HG03442 (cell line): Measurements from ENCODE around the gene NKD1.

Experiments
- ATAC-seq: cut with Tn5 transposase; IDR thresholded peaks from one replicate; pipeline ENCODE4 v1.9.1; 2021; ENCODE audit warnings: mild to moderate bottlenecking, moderate library complexity; ENCODE audit not compliant: unreplicated experiment

Gene NKD1

DNA sequence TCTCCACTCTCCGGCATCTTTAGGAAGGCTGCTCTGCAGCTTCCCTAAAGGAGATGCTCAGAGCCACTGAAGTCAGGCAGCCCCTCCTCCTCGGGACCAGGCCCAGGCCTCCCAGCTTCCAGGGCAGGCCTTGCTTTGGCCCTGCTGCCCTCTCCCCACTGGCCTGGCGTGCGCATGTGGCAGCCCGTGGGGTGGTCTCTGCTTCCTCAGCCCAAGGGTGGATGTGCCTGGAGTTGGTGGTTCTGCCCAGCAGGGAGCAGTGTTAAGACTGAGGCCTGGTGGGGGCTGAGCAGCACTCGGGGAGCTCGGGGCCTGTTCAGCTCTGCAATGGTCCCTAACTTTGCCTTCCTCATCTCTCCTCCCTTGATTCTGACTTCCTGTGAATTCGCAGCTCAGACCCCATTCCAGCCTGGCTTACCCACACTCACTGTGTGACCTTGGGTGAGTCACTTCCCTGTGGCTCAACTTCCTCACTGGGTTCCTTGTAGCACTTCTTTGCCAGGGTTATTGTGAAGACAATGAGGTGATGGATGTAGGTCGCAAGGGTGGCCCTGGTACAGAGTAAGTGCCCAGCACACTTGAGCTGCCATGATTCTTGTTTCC lies 63.2 kb downstream of the NKD1 start:
- no peak for ATAC-seq

DNA sequence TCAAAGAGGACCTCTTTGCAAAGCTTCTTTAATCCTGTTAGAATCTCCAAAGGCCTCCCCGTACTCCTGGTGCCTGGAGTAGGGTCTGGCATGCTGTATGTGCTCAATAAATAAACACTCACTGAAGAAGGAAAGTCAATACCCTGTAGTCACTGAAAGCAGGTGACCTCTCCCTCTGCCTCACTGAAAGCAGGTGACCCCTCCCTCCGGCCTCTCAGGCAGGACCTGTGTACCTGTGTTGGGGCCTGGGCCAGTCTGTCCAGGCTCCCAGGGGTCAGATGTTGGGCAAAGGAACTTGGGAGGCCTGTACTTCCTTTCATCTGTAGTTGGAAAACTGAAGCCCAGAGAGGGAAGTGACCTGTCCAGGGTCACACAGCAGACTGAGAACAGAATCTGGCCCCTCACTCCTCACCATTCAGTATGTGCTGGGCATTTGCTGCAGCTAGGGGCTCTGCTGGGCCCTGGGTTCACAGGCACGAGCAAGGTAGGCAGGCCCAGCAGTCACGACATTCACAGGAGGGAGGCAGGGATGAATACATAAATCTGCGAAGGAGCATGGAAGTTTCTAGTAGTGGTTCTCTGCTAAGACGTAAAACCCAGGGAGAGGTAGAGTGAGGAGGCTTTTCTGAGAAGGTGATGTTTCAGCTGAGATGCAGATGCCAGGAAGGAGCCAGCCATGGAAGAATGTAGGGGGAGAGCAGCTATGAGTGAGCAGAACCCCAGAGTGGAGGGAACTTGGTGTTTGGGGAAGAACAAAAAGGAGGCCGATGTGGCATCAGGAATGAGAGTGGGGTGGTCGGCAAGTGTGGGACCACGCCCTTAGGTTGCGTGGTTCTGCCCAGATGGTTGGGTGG lies 64.0 kb downstream of the NKD1 start:
- no peak for ATAC-seq

DNA sequence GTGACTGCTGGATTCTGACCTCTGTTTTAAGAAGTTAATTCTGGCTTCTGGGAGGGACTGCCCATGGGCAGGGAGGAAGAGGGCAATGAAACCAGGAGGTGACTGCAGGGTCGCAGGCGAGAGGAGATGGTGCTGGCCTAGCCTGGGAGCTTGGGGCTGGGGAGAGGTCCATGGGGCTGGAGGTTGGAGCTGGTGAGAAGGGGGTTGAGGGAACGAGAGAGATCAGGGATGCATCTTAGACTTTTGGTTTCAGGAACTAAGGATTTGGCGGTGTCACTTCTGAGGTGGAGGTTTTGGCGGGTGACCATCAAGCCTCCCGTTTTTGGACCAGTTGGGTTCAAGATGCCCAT lies 64.6 kb downstream of the NKD1 start:
- ATAC-seq: no peak

DNA sequence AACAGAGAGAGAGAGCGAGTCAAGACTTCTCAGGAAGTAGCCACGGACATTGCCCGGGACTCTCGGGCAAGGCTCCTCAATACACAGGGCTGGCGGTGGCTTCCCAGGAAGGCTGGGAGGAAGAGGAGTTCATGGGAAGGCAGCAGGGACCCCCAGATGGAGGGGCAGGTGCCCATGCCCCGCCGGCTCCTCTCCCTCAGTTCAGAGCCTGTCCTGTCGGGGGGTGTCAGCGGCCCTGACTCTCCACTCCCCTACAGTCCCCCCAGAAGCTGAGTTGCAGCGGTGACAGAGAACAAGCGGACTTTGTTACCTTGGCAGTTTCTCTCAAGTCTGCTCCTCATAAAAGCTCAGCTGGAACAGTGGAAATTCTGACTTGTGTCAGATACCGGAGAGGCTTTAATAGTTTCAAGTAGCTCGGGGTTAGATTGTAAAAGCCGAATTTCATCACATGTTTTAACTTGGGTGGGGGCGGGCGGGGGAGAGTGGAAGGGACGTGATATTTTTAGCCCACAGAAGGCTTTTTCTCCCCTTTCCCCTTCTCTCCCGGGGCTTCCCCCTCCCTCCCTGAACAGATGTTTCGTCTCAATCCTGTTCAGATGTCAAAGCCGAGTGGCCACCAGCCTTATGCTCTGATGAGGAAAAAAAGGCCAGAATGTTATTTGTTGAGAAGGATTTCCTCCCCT lies 65.2 kb downstream of the NKD1 start:
- no peak for ATAC-seq

DNA sequence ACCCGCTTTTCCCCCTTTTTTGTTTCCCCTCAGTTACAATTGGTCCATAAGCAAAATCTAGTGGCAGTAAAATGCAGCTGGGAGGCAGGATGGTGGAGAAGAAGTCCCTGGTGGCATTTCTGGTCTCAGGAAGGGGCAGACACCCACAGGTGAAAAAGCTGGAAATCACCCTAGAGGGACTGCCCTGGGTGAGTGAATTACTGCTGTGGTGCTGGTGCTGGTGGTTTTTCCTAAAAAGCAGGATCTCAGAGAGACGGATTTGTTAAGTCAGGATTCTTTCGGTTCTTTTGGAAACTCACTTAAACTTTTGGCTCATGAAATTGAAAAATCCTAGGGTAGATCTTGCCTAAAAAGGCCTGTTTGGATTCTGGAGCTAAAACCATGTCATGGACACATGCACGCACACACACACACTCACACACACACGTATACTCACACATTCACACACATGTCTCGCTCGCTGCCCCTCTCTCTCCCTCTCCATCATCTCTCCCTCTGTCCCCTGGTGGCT lies 65.8 kb downstream of the NKD1 start:
- no peak for ATAC-seq

DNA sequence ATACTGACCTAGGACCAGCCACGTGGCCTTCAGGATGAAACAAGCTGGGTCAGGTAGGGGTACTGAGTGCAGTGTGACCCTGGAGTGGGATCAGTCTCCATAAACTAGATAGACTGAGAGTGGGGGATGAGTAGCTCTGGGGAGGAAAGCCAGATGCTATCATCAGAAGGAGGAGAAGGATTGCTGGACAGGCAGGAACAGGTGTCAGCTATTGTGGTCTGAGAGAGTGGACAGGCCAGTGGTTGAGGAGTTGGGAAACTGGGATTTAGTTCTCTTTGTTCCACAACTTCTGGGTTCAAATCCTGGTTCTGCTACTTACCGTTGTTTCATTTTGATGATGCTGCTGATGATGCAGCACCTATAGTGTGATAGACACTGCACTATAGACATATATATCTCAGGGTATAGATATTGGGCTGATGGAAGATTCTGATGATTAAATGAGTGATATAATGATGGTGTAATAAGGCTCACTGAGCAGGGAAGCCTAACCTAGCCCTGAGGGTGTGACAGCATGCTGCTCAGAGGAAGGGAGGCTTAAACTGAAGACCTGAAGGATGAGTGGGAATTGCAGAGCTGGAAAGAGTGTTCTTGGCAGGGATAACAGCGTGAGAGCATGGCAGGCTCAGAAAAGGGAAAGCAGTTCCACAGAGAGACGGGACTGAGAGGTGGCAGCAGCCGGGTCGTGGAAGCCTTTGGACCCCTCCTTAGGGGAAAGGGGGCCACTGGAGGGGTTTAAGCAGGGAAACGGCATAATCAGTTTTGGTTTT lies 66.9 kb downstream of the NKD1 start:
- ATAC-seq: no peak

DNA sequence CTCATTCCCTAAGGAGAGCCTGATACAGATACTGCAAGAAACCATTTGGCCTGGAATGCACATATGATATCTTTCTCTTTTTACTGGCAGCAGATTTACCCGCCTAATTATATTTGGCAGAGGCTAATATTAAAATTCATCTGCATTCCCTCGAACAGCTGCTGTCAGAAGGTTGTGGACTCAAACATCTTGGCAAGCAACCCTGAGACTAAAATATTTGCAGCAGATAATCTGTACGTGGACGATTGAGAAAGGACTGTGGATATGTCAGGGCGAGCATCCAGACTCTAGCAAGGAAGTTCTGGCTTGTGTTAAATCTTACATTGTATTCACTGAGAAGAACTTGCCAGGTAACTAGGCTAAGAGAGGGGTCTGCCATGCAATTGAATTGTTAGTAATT lies 67.7 kb downstream of the NKD1 start:
- ATAC-seq: no peak

DNA sequence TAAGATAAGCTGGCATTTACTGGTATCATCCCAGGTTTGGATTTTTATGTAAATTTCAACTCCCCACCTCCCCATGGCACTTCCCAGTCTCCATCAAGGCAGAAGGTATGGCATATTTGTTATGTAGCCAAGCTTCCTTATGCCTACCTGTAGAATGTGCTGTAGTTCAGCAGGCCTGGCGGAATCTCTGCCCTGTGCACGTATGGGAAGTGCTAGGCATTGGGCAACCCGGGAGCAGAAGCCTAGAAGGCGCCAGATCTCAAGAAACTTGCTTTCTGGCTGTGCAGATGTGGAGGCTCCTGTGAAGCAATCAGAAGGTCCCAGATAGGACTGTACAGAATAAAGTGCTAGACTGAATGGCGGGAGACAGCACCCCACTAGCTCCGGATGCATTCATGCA lies 68.2 kb downstream of the NKD1 start:
- no peak for ATAC-seq

DNA sequence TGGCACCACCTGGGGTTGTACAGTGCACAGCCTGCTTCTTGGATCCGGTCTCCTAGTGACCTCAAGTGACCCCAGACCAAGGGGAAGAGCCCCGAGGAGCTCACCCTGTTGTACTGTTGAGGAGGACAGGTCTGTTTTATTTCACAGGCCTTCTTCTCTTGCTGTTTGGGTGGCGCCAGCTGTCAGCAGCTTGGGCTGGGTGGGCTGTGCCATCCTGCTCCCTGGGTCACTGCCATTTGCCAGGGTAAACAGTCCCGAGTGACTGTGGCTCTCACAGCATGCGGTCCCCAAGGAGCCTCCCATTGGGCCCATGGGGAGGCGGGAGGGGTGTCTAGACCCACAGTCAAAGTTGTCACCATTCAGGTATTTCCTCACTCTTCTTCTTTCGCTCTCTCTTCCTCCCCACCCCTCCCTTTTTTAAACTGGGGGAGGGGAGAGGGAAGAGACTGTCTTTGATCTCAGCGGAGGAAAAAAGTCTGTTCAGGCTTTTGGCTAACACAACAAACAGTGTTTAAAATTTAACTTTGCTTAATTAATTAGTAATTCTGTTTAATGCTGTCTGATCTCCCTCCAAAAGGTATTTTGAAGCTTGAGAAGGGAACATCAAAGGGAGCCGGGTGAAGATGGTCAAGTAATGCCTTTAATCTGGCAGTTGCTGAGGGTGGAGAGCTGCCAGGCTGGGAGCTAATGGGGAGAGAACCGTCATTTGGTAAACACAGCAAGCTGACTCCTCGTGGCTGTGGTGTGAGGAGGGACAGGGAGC lies 68.9 kb downstream of the NKD1 start:
- no peak for ATAC-seq

DNA sequence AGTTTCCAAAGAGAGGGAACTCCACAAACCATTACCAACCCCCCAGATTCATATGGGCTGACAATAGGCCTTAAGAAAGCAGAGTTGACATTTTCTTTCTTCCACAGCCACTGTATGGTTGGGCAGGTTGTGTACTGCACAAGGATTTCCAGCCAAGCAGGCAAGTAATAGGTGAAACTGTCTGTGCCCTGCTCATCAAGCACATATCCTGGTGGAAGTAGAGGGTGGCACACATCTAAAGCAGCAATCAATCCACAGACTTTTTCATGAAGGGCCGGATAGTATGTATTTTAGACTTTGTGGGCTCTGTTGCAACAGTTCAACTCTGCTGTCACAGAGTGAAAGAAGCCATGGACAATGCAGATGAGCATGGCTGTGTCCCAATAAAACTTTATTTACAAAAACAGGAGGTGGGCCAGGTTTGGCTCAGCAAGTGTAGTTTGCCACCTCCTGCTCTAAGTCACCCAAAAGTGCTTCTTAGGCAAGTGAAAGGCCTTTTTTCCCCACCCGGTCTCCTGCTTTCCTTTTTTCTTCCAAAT lies 69.5 kb downstream of the NKD1 start:
- ATAC-seq: no peak

DNA sequence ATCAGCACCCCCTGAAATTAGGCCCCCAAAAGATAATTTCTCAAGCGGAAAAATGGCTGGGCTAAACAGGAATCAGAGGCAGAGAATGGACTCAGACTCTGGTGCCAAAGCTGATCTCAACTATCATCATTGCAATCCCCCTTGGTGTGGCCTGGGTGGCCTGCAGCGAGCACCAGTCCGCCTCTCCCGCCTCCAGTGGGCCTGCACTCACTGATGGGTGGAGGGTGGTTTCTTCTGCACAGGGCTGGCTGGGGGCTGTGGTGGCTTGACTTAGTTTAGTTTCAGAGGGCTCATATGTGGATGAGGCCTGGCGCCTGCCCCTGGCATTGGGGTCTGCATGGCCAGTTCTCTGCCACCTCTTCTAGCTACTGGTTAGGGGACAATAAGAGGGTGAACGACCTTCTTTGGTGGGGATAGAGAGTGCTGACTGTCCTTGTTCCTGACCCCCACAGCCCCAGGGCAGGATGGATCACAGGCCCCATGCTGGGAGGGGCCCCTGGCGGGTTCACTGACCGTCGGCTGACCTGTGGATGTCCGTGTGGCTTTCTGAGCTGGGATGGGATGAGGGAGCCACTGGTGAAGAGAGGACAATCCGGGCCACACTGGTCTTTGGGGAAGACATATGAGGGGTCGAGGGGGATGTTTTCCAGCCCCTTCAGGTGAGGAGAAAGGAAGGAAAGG lies 70.2 kb downstream of the NKD1 start:
- no peak for ATAC-seq

DNA sequence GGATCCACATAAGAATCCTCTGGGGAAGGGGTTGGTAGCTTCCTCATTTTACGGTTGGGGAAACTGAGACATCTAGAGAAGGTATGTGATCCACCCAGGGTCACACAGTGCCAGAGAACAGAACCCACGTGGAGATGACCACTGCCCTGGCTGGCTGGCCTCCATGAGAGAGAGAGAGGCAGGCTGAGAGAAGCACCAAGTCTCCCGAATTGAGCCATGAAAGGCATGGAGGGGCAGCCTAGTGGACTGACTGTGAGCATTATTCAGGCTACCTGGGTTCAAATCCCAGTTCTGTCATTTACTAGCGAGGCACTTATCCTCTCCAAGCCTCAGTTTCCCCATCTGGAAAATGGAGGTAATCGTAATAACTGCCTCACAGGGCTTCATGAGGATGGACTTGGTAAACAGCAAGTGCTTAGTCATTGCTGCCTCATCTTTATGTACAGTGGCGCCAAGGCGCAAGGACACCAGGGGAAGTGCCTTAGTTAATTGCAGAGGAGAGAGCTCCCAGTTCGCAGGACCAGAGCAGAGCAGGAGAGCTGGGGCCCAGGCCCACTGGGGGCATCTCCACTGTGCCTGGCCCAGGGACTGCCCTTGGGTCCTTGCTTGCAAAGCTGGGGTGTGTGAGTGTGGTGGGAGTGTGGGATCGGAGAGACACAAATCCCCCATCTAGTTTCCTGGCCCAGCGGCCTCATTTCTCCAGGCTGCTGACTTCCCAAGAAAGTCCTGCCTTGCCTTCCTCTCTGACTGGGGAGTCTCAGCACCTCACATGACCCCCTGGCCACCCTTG lies 71.7 kb downstream of the NKD1 start:
- ATAC-seq: no peak

DNA sequence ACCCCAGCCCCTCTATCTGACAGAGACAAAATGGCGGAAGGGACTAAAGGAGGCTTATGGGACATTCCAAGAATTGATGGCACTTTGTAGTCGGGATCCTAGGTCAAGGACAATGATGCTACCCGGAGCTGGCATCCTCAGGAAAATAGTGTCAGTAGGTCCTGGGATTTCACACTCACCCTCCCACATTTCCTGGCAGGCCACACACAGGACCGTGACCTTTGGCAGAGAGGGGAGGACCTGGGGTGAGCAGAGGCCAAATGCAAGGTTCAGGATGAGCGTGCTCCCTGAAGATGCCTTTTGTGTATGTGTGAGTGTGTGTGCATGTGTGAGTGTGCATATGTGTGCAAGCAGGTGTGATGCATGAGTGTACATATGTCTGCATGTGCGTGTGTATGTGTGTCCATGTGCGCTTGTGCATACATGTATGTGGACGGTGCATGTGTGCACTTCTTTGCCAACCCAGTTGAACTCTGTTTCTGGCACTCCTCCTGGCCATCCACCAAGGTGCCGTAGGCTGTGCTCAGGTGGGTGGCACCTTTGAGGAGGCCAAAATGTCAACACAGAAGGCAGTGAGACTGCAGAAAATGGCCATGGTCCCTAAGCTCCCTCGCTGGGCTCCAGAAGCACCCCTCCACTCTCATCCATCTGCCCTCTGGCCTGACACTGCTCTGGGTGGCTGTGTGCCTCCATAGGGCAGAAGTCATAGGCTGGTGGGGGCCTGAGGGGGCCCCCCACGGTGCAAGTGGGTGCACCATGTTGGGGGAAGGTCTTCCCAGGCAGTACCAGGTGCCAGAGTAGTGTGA lies 72.7 kb downstream of the NKD1 start:
- ATAC-seq: no peak

DNA sequence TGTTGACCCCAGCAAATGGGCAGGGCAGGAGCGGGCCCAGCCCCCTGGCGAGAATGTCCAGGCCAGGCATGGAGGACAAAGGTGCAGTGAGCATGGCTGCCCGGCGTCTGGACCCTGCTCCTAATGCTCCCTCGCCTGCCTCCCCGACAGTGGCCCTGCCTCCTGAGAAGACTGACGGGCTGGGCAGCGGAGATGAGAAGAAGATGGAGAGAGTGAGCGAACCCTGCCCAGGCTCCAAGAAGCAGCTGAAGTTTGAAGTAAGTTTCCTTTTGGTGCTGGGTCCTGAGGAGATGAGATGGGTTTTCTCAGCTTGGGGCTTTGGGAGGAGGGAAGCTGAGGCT lies 73.2 kb downstream of the NKD1 start:
- no peak for ATAC-seq

DNA sequence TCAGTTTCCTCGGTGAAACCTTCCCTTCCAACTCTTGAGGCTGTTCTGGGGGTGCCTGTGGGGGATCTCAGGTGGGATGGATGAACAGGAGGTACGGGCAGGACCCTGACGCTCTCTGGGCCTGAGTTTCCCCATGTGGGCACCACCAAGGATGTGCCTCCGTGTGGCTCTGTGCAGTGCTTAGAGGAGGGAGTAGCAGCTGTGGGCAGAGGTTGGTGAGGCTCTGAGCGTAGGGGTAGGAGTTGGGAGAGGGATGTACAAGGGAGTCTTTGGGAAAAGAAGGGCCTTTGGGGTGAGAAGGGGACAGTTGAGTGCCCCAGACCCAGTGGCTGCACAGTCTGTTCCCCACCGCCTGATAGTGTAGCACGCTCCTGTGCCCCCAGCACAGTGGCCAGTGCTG lies 73.8 kb downstream of the NKD1 start:
- ATAC-seq: no peak

DNA sequence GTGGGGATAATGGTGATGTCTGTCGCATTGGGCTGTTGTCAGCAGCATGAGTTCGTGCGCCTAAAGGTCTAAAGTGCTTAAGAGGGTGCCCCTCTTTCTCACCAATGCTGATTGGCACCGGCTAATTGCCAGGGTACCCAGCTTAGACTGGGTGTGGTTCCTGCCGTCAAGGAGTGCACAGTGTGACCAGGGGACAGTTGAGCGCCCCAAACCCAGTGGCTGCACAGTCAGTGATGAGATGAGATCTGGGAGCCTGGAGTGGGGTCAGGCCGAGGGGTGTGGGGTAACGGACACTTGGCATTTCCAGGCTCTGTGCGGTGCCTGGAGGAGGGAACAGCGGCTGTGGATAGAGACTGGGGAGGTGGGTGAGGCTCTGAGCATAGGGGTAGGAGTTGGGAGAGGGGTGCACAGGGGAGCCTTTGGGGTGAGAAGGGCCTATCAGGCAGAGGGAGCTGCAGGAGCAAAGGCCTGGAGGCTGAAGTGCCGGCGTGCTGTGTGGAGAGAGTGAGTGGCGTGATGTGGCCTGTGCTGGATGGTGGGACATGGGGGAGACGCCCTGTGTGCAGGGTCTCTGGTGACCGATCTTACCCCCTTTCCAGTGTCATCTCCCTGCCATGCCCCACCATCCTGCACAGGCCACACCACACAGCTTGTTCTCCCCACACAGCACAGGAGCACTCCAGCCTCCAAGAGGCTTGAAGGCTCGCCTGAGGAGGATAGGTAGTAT lies 74.6 kb downstream of the NKD1 start:
- no peak for ATAC-seq

DNA sequence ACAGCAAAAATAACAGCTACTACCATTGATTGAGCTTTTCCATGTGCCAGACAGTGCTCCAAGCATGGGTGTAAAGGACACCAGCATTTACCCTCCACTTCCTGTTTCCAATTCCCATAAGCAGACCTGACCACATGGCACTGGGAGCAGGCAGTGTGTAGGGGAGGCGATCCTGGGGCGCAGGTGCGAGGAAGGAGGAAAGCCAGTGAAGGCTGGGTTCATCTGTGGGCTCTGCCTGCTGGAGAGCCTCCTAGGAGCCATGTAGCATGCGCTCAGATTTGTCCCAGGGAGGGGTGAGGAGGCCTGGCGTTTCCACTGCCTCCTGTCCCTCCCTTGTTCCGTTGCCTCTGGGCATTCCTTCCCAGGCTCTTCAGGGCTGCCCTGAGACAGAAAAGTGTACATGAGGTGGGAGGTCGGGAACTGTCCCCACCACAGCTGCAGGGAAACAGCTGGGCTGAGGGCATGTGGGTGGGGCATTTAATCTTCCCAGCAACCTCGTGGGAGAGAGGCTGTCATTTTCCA lies 76.3 kb downstream of the NKD1 start:
- no peak for ATAC-seq
